Measurements from ENCODE around the gene RBM22.

The RBM22 gene

GRCh38 chr5:150651924-150652671 lies 48.8 kb downstream of the RBM22 start:
- no peak for DNase-seq

- DNase-seq = no peak
These were observed 49.5 kb downstream of the RBM22 start for GRCh38 chr5:150651382-150651781.

GRCh38 chr5:150650021-150651006 lies 50.5 kb downstream of the RBM22 start:
- no peak for DNase-seq

- DNase-seq = no peak
These were observed 51.5 kb downstream of the RBM22 start for GRCh38 chr5:150649108-150650020.

- DNase-seq = no peak
These were observed 52.4 kb downstream of the RBM22 start for GRCh38 chr5:150648294-150649107.

- DNase-seq = no peak
These were observed 53.3 kb downstream of the RBM22 start for GRCh38 chr5:150647275-150648251.

- DNase-seq = no peak
These were observed 55.7 kb downstream of the RBM22 start for GRCh38 chr5:150645070-150645700.

- no peak for DNase-seq
These were observed 56.3 kb downstream of the RBM22 start for GRCh38 chr5:150644514-150644913.

GRCh38 chr5:150644058-150644457 lies 56.8 kb downstream of the RBM22 start:
- no peak for DNase-seq

- no peak for DNase-seq
These were observed 57.7 kb downstream of the RBM22 start for GRCh38 chr5:150642991-150643710.

GRCh38 chr5:150642567-150642927 lies 58.3 kb downstream of the RBM22 start:
- no peak for DNase-seq

- no peak for DNase-seq
These were observed 58.9 kb downstream of the RBM22 start for GRCh38 chr5:150641824-150642566.

GRCh38 chr5:150641006-150641570 lies 59.8 kb downstream of the RBM22 start:
- no peak for DNase-seq
